Uterus (tissue), 4 donors: ENCODE measurements around the gene YES1. TPM values are rescaled to one million over a fixed set of nuclear protein-coding genes. Genes with fewer than 3 reads are reported as not detected.

Experiments used
- DNase-seq, 2 donors: peaks; one replicate each; pipeline ENCODE4 v3.0.0-alpha.2; 2019 to 2020
- H3K27ac ChIP-seq, 2 donors: fragments of 200-600 bp; sonication (generic); 1 replicate in 1 of 2; 2 replicates in 1 of 2; pipeline ENCODE4 v1.5.1; 2016 to 2018
- H3K27me3 ChIP-seq, 2 donors: fragments of 200-600 bp; sonication (generic); one replicate each; pipeline ENCODE4 v1.5.1; 2018 to 2019; ENCODE audit warnings: control low read depth in 1 of 2
- H3K36me3 ChIP-seq, 2 donors: fragments of 200-600 bp; sonication (generic); one replicate each; pipeline ENCODE4 v1.5.1; 2019; ENCODE audit warnings: control low read depth in 1 of 2
- H3K4me1 ChIP-seq, 2 donors: fragments of 200-600 bp; sonication (generic); one replicate each; pipeline ENCODE4 v1.5.1; 2018 to 2019; ENCODE audit warnings: control low read depth in 1 of 2
- H3K4me3 ChIP-seq, 2 donors: fragments of 200-600 bp; sonication (generic); 1 replicate in 1 of 2; 2 replicates in 1 of 2; pipeline ENCODE4 v1.5.1; 2018 to 2019; ENCODE audit warnings: mild to moderate bottlenecking in 1 of 2
- H3K9me3 ChIP-seq, 2 donors: fragments of 200-600 bp; sonication (generic); one replicate each; pipeline ENCODE4 v1.5.1; 2019; ENCODE audit warnings: control low read depth in 1 of 2
- POLR2A ChIP-seq, 2 donors: fragments of 450-650 bp; IDR thresholded peaks; one replicate each; pipeline ENCODE4 v1.6.1; 2016; ENCODE audit warnings: antibody characterized with exemption in 2 of 2, mild to moderate bottlenecking in 1 of 2, moderate library complexity in 1 of 2
- intact Hi-C: fragments of 100-400 bp; cut with DNase I; formaldehyde crosslinking; loops from one replicate; pipeline ENCODE4 v1.15.1; 2023; ENCODE audit warnings: low total_unique reads
- total RNA-seq, 4 donors: library from RNA; depleted of rRNA in 3 of 4; stranded (reverse); fragments of >200 nt in 3 of 4; gene quantifications; one replicate each; pipeline versions ENCODE4 v1.1.0 to v1.2.4, GENCODE V29; 2014 to 2023
- TF ChIP-seq, protein P1 (sequence below), 4 experiments: fragments of 200-600 bp in 2 of 4; fragments of 450-650 bp in 2 of 4; sonication (generic) in 2 of 4; IDR thresholded peaks; one replicate each; pipeline ENCODE4 v1.5.1; 2016 to 2019; ENCODE audit warnings: antibody characterized with exemption in 4 of 4, mild to moderate bottlenecking in 2 of 4, moderate library complexity in 1 of 4
- donor health status: DM: yes; HTN: yes; CAD: no.

YES1 gene
- total RNA-seq, 4 donors from 2014 or later: 21.0 to 158 (median 37.0) TPM

GRCh38 chr18:711310-711656, 100.8 kb downstream of the YES1 start:
- Histone ChIP-seq H3K4me3 (peak overlapping the region; percentile 67 to 72), H3K36me3 (no peaks in the 10 kb centered on the region), H3K9me3 (no peaks in the 10 kb centered on the region), H3K27ac (peak overlapping the region; percentile 73 to 82), H3K4me1 (peaks cover 3 to 7% of the 10 kb centered on the region in 2 donors), H3K27me3 (no peaks in the 10 kb centered on the region)
- intact Hi-C loops: no loop called here
- DNase-seq: no peak
- no peak for TF ChIP-seq POLR2A (IDR thresholded peaks at IDR 0.05)
- TF ChIP-seq, protein P1, sequence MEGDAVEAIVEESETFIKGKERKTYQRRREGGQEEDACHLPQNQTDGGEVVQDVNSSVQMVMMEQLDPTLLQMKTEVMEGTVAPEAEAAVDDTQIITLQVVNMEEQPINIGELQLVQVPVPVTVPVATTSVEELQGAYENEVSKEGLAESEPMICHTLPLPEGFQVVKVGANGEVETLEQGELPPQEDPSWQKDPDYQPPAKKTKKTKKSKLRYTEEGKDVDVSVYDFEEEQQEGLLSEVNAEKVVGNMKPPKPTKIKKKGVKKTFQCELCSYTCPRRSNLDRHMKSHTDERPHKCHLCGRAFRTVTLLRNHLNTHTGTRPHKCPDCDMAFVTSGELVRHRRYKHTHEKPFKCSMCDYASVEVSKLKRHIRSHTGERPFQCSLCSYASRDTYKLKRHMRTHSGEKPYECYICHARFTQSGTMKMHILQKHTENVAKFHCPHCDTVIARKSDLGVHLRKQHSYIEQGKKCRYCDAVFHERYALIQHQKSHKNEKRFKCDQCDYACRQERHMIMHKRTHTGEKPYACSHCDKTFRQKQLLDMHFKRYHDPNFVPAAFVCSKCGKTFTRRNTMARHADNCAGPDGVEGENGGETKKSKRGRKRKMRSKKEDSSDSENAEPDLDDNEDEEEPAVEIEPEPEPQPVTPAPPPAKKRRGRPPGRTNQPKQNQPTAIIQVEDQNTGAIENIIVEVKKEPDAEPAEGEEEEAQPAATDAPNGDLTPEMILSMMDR (IDR thresholded peaks at IDR 0.05): no peak

GRCh38 chr18:710418-711300, 101.4 kb downstream of the YES1 start:
- TF ChIP-seq POLR2A (IDR thresholded peaks at IDR 0.05): no peak
- TF ChIP-seq, protein P1 (IDR thresholded peaks at IDR 0.05): no peak
- no peaks in the 10 kb centered on the region for H3K36me3 ChIP-seq
- H3K27ac ChIP-seq: peak overlapping the region; percentile 73 to 82
- peak overlapping the region in 1 of 2 donors; percentile 67 for H3K4me3 ChIP-seq
- H3K9me3 ChIP-seq: no peaks in the 10 kb centered on the region
- DNase-seq: no peak
- peaks cover 3 to 7% of the 10 kb centered on the region in 2 donors for H3K4me1 ChIP-seq
- H3K27me3 ChIP-seq: no peaks in the 10 kb centered on the region
- intact Hi-C loops: no loop called here

GRCh38 chr18:709771-710170, 102.3 kb downstream of the YES1 start:
- Histone ChIP-seq H3K4me3 (no peak overlapping the region), H3K36me3 (no peaks in the 10 kb centered on the region), H3K9me3 (no peaks in the 10 kb centered on the region), H3K4me1 (peaks cover 3 to 7% of the 10 kb centered on the region in 2 donors), H3K27ac (no peak overlapping the region), H3K27me3 (no peaks in the 10 kb centered on the region)
- DNase-seq: no peak
- TF ChIP-seq, protein P1 (IDR thresholded peaks at IDR 0.05): no peak
- TF ChIP-seq POLR2A (IDR thresholded peaks at IDR 0.05): no peak
- intact Hi-C loops: no loop called here

DNA sequence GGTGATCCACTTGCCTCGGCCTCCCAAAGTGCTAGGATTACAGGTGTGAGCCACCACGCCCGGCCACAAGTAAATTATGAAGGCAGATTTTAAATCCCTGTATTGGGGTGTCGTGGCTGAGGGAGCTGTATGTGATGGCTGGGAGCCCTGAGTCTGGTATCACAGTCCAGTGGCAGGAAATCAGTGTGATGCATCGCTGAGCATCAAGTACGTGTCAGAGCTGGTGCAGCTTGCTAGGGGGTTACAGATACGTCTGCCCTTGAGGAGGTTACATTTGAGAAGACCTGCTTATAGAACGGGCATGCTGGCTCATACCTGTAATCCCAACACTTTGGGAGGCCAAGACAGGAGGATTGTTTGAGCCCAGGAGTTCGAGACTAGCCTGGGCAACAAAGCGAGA, 103.9 kb downstream of the YES1 start:
- TF ChIP-seq POLR2A (IDR thresholded peaks at IDR 0.05): no peak
- TF ChIP-seq, protein P1 (IDR thresholded peaks at IDR 0.05): no peak

DNA sequence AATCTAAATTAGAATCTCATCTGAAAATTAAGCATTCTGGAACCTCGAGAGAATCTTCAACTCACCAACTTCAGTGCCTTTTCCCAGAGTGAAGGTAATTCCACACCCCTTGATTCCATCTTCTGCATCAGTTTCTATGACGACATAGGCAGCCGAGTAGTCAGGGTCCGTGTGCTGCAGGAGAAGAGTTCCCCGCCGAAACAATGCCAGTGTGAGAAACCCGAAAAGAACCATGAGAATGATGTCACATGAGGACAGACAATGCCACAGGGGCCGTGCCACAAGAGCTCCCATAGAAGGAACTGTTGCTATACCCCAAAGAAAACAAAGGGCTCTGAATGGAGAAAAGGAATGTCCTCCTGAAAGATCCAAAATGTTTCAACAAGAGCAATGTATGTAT, 105.6 kb downstream of the YES1 start:
- H3K27ac ChIP-seq: no peak overlapping the region
- no peaks in the 10 kb centered on the region for H3K36me3 ChIP-seq
- H3K4me3 ChIP-seq: no peak overlapping the region
- H3K4me1 ChIP-seq: peaks cover 3 to 7% of the 10 kb centered on the region in 2 donors
- no peaks in the 10 kb centered on the region for H3K27me3 ChIP-seq
- H3K9me3 ChIP-seq: no peaks in the 10 kb centered on the region
- intact Hi-C loops: no loop called here
- no peak for DNase-seq
- TF ChIP-seq POLR2A (IDR thresholded peaks at IDR 0.05): no peak
- TF ChIP-seq, protein P1 (IDR thresholded peaks at IDR 0.05): no peak

More for the DNA sequence above, 103.9 kb downstream of the YES1 start:
- Histone ChIP-seq H3K9me3 (no peaks in the 10 kb centered on the region), H3K36me3 (no peaks in the 10 kb centered on the region), H3K4me3 (no peak overlapping the region), H3K4me1 (peaks cover 3 to 7% of the 10 kb centered on the region in 2 donors), H3K27ac (no peak overlapping the region), H3K27me3 (no peaks in the 10 kb centered on the region)
- intact Hi-C loops: no loop called here
- DNase-seq: no peak
